HK-2 (cell line): Measurements from ENCODE around the gene GSTM4.
"Not testable (repeated sequence)": the region's sequence is repeated elsewhere in the genome, so short reads cannot be mapped to it uniquely, and the experiment has no call there.

Experiments used
- DNase-seq: peaks from one replicate; pipeline ENCODE4 v3.0.0-alpha.2; 2018; ENCODE audit not compliant: unreplicated experiment

Gene GSTM4

GRCh38 chr1:109637446-109637845 lies 18.5 kb upstream of the GSTM4 start:
- DNase-seq, result no peak

DNA sequence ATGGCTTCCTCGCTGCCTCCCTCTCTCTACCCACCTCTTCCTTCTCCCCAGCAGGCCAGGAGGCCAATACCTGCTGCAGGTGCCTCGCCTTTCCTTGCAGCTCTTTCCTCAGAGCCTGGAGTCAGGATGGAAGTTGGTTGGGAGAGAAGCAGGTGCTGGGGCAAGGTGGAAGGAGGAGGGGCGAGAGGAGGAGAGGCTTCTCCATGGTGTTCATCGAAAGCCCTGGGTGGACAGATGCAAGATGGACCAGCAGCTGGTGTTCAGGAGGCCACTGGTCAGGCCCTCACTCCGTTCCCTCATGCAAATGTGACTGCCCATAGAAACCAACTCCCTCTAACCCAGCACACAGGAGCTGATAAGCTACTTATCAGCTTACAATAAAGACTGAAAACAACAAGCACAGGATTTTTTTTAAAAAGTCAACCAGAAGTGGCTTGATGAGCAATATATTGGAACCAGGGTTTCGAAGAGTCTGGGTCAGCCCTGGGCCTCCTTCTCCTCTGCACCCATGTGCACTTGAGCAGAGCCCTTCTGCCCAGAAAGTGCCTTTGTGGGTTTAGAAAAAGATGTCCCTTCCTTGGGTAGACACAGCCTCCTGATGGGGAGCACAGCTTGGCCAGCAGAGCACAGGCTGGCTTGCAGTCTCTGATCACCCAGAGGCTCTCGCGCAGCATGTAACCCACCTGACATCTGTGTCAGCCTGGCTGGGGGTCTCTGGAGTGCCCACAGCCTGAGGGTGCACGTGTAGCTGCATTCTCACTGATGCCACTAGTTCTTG lies 16.6 kb upstream of the GSTM4 start:
- DNase-seq, result no peak

GRCh38 chr1:109639841-109640184 lies 16.1 kb upstream of the GSTM4 start:
- DNase-seq, result no peak

DNA sequence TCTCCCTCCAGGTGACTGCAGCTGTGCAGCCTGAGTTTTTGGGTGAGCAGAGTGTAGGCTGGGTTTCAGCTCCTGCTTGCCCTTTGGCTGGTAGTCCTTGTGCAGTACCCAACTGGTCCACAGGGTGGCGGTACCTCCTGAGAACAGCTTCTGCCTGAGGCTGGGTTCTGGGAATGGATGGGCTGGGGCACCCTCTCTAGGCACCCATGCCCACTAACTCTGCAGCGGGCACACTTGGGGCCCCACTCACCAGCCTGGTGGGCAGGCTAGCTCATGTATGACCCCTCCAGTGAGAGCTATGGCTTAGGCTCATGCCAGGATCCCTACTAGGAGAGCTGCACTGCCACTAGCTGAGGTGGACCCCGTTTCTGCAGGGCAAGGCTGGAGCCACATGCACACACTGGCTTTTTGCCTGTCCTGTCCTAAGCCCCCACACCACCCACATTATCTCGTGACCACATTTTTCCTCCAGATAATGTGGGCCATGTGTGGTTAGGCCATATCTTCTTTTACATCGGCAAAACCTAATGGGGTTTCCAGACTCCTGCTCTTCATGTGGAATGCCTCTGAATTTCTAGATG lies 15.5 kb upstream of the GSTM4 start:
- peak; percentile 84 for DNase-seq

GRCh38 chr1:109641078-109641740 lies 14.7 kb upstream of the GSTM4 start:
- no peak for DNase-seq

- DNase-seq, result no peak
Measured at GRCh38 chr1:109641861-109642260, 14.0 kb upstream of the GSTM4 start.

GRCh38 chr1:109642626-109643025 lies 13.3 kb upstream of the GSTM4 start:
- no peak for DNase-seq

DNA sequence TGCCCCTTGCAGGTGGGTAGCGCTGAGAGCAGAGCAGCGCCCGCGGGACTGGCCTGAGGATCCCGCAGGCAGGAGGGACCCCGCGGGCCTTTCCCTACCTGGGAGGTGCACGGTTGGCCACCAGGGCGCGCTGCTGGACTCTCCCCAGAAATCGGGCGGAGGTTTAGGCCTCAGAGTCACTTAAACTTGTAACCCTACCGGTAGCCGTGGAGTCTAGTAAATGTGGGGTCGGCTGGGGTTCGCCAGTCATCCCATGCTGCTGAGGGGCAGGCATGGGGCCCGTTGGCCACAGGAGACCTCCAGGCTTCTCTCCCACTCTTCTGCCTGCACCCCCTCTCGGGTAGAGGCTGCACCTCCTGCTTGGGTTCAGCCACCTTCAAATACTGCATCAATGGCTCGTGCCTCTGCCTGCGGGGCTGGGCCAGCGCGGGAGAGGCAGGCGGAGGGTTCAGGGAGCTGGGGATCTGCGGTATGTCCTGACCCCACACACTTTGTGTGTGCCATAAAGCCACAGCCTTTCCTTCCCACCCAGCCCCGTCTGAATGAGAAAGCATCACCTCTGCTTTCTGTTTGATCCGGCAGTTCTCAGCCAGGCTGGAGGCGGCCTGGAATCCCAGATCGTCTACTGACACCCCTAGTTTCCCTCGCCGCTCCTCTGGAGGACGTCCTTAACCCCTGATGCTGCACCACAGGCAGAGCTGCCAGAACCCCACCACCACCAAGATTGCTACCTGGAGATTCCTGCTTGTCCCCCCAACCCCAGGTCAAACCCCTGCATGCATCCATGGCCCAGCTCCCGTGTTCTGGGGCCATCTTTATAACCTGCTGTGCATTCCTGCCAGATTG lies 12.3 kb upstream of the GSTM4 start:
- peak; percentile 80 for DNase-seq

- no peak for DNase-seq
Measured at GRCh38 chr1:109644670-109645069, 11.2 kb upstream of the GSTM4 start.

DNA sequence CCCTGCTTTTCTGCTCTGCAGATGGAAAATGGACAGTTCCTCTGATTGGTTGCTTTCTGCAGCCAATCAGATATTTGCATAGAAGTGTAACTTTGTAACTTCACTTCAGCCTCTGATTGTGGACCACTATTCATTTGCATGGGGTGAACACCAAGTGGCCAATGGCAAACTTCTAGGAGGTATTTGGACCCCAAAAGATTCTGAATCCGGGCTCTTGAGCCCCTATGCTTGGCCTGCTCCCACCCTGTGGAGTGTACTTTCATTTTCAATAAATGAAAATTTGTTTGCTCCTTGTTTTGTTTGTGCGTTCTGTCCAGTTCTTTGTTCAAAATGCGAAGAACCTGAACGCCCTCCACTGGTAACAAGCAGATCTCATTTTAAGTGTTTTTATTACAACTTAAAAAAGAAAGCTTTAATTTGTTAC lies 6.4 kb upstream of the GSTM4 start:
- DNase-seq, result no peak

GRCh38 chr1:109650609-109651008 lies 5.3 kb upstream of the GSTM4 start:
- DNase-seq, result no peak

DNA sequence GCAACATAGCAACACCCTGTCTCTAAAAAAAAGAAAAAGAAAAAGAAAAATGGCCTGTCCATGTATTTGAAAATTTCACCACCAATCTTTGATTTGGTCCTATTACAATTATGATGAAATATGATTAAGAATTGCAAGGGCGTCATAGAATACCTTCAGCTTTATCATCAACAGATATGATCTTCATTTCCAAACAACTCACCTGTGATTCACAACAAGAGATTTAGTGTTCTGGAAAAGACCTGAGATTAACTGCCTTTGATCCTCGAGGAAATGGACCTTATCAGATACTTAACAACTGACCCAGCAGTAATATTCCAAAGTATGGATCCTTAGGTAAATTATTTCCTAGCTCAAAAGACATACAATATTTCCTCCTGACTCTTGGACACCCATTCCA lies 3.5 kb upstream of the GSTM4 start:
- DNase-seq, result no peak

DNA sequence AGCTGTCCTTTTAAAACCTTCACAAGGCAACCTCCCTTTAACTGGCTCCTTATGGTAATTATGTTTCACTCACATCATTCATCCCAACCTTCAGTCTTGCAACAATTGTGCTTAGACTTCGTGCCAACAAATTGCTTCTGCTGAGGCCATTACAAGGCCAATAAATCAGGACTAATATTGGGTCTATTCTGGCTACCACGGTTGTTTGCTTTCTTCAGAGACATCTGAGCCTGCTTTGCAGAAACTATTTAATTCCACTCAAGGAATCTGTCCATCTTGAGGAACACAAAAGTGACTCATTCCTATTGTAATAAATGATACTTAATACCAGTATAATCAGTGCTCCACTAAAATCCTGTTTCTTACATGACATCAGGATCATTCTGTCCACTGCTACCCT lies 2.6 kb upstream of the GSTM4 start:
- DNase-seq, result no peak

GRCh38 chr1:109654519-109654918 lies 1.4 kb upstream of the GSTM4 start:
- DNase-seq, result no peak

- DNase-seq, result no peak
Measured at GRCh38 chr1:109657395-109657794, 1.5 kb downstream of the GSTM4 start.

DNA sequence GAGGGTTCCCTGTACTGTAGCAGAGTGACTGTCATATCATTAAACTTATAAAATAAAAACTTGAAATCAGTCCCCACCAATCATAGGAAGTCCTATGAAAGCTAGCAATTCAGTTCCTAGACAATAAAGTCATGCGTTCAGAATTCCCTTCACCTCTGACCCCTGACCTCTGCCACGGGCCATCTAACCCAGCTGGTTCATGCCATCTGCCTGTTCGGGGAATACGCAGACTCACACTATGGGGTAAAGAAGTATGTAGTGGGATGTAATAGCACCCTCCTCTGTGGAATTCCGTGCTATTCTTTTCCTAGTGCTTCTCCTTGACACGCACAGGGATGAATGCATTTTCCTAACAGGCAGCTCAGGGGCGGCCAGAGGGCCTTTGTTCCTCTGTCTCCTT lies 2.1 kb downstream of the GSTM4 start:
- no peak for DNase-seq

DNA sequence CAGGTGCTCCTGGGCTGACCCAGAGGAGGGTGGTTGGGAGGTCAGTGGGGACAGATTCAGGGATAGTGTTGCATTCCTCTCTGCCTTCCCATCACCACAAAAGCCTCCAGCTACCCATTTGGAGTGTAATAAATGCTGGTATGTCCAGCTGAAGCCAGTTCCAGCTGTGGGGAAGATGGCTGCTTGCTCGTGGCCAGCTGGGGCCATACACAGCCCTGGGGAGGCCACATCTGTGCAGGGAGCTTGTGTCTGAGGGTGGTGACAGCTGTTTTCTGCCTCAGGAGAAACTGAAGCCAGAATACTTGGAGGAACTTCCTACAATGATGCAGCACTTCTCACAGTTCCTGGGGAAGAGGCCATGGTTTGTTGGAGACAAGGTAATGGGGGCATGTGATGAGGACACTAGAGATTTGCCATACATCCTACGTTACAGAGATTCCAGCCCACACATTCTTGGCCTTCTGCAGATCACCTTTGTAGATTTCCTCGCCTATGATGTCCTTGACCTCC lies 2.7 kb downstream of the GSTM4 start:
- DNase-seq, result no peak

DNA sequence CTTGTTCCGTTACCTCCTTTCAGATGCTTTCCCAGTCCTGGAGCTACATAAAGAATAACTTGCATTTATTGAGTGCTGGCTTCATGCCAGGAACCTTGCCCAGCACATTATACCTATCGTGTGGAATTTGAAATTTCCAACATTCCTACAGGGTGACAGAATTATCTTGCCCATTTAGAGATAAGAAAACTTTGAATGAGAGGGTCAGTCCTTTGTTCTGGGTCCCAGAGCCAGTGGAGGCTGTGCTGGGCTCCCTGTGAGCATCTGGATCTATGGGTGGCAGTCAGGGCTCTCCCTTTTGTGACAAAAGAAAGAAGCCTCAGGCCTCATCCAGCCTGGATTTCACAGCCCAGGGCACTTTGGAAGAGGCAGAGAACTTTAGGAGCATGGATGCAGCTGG lies 3.2 kb downstream of the GSTM4 start:
- DNase-seq, result no peak

GRCh38 chr1:109659997-109660690 lies 4.2 kb downstream of the GSTM4 start:
- no peak for DNase-seq

- DNase-seq, result not testable (repeated sequence)
Measured at GRCh38 chr1:109660691-109661026, 4.8 kb downstream of the GSTM4 start.

GRCh38 chr1:109661391-109661790 lies 5.5 kb downstream of the GSTM4 start:
- no peak for DNase-seq

DNA sequence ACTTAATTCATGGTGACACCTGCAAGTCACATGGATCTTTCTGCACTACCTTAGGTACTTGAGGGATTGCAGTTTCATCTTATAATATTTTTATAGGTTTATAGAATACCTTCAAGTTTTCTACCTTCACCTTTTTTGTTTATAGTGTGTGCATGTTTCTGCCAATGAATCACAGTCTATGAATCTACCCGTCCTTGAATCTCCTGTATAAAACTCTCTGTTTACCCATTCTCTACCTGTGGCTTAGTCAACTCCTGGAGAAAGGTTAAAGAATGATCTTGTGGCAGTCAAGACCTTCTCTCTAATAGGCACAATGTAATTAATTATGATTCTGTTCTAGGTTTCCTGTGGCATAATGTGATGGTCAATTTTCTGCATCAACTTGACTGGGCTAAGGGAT lies 8.8 kb downstream of the GSTM4 start:
- DNase-seq, result no peak
